ENCODE results near the gene RDH11.

GRCh38 chr14:67674480-67675218 lies 20.9 kb downstream of the RDH11 start, which contains the start of gene VTI1B:
- TF ChIP-seq POLR2A (IDR thresholded peaks at IDR 0.05; ENCODE audit: low read depth, low read length) (peak; percentile 88), POLR2AphosphoS5 (IDR thresholded peaks at IDR 0.05; ENCODE audit: low read depth, low read length) (peak; percentile 81), TAF1 (IDR thresholded peaks at IDR 0.05; ENCODE audit: borderline replicate concordance, low read depth, low read length) (peak; percentile 35; the same call in 1 of the 2 replicates)

Data from GM12892 (cell line).